ENCODE data around the gene EYA2.

- TF ChIP-seq POLR2AphosphoS5 (IDR thresholded peaks at IDR 0.05; ENCODE audit: borderline replicate concordance, low read depth, low read length) = no peak
- no peak for TF ChIP-seq EZH2 (IDR thresholded peaks at IDR 0.05)
These were observed 127.2 kb downstream of the EYA2 start for GRCh38 chr20:47021850-47022249.

Measured in SK-N-MC (cell line).